K562 (cell line): ENCODE results near the gene SCYL1. TPM values are rescaled to one million over a fixed set of nuclear protein-coding genes. Genes with fewer than 3 reads are reported as not detected.

ENCODE experiments used
- ATAC-seq: fragments of 200-7000 bp; cut with Tn5 transposase; 3 replicates; pipeline ENCODE4 v1.9.1; 2020; ENCODE audit warnings: moderate library complexity
- BruUV-seq: library from RNA; stranded (reverse); fragments of 400-500 nt; replicated peaks from 2 replicates; lab custom pipeline; 2021; lab: Mats Ljungman, UMichigan
- CTCF ChIA-PET: fragments of 300-600 bp; formaldehyde crosslinking; extraction: SDS; loops from one replicate; lab custom pipeline; 2021; ENCODE audit warnings: low intra/inter-chr PET ratio; lab: Yijun Ruan, JAX
- POLR2A ChIA-PET: fragments of 300-600, 350-650 bp; sonication (Branson Sonifier 250); formaldehyde crosslinking; extraction: SDS; loops from one replicate; lab custom pipeline; 2021; ENCODE audit warnings: antibody characterized with exemption, inconsistent platforms; lab: Yijun Ruan, JAX
- DNase-seq, 4 experiments: peaks; one replicate each; pipeline versions ENCODE4 v3.0.0 to v3.0.0-alpha.2; 2011 to 2018; ENCODE audit warnings: low spot score in 3 of 4, mixed read lengths in 3 of 4; ENCODE audit errors: extremely low read depth in 1 of 4
- FAIRE-seq: peaks from 2 replicates; lab custom pipeline; 2011; peaks lifted over from hg19 to GRCh38; lab: Jason Lieb, UNC
- H2AFZ ChIP-seq: 2 replicates; pipeline ENCODE4 v1.6.0; 2011; ENCODE audit warnings: low read depth, low read length, control low read depth, inconsistent platforms
- H3K27ac ChIP-seq: fragments of 200-600 bp; 3 replicates; pipeline ENCODE4 v1.8.0; 2011; ENCODE audit warnings: low read depth, mild to moderate bottlenecking, control low read depth, inconsistent platforms, low read length, moderate library complexity, mixed read lengths; ENCODE audit errors: extremely low read depth
- H3K27me3 ChIP-seq, 2 experiments: fragments of 300-600 bp in 1 of 2; 2 replicates in 1 of 2; 3 replicates in 1 of 2; pipeline versions ENCODE4 v1.6.0 to v1.8.0; 2011; ENCODE audit warnings: inconsistent platforms in 2 of 2, low read length in 2 of 2, mild to moderate bottlenecking in 1 of 2, mixed read lengths in 1 of 2, moderate library complexity in 1 of 2; ENCODE audit not compliant: control insufficient read depth in 2 of 2, insufficient read depth in 2 of 2
- H3K36me3 ChIP-seq: fragments of 300-600 bp; 3 replicates; pipeline ENCODE4 v1.8.0; 2011; ENCODE audit warnings: mild to moderate bottlenecking, low read length, inconsistent platforms; ENCODE audit not compliant: control insufficient read depth, insufficient read depth
- H3K4me1 ChIP-seq, 2 experiments: fragments of 200-600 bp in 1 of 2; replicated peaks in 1 of 2; 2 replicates in 1 of 2; 3 replicates in 1 of 2; pipeline versions ENCODE4 v1.5.1 to v1.8.0; 2011; ENCODE audit warnings: inconsistent platforms in 2 of 2, low read length in 2 of 2, mild to moderate bottlenecking in 1 of 2, mixed read lengths in 1 of 2, moderate library complexity in 1 of 2; ENCODE audit not compliant: control insufficient read depth in 2 of 2, insufficient read depth in 2 of 2
- H3K4me2 ChIP-seq: 2 replicates; pipeline ENCODE4 v1.6.1; 2011; ENCODE audit warnings: low read length, control low read depth, inconsistent platforms, mixed read lengths; ENCODE audit not compliant: insufficient read depth
- H3K4me3 ChIP-seq: fragments of 200-600 bp; sonication (generic), shearing (Covaris generic); 2 replicates; pipeline ENCODE4 v1.5.1; 2016; ENCODE audit warnings: control low read depth, inconsistent platforms
- H3K79me2 ChIP-seq: fragments of 200-600 bp; 3 replicates; pipeline ENCODE4 v1.8.0; 2011; ENCODE audit warnings: low read length, inconsistent platforms; ENCODE audit not compliant: control insufficient read depth, insufficient read depth
- H3K9ac ChIP-seq, 2 experiments: 2 replicates each; pipeline versions ENCODE4 v1.6.0 to v1.6.1; 2011; ENCODE audit warnings: low read depth in 2 of 2, low read length in 2 of 2, control low read depth in 1 of 2, inconsistent platforms in 1 of 2, mild to moderate bottlenecking in 1 of 2, mixed read lengths in 1 of 2; ENCODE audit not compliant: insufficient read depth in 1 of 2
- H3K9me1 ChIP-seq: one replicate; pipeline ENCODE4 v1.6.0; 2011; ENCODE audit warnings: inconsistent platforms, mild to moderate bottlenecking, low read length, moderate library complexity; ENCODE audit not compliant: control insufficient read depth, insufficient read depth
- H3K9me3 ChIP-seq: replicated peaks from 2 replicates; pipeline ENCODE4 v1.5.1; 2011; ENCODE audit warnings: low read depth, low read length, inconsistent platforms; ENCODE audit not compliant: control insufficient read depth, insufficient read depth
- H4K20me1 ChIP-seq: replicated peaks from 2 replicates; pipeline ENCODE4 v1.6.1; 2011; ENCODE audit warnings: low read length, inconsistent platforms, mixed read lengths; ENCODE audit not compliant: control insufficient read depth, insufficient read depth
- BHLHE40 ChIP-seq: IDR thresholded peaks from 2 replicates; pipeline ENCODE4 v1.6.1; 2011; ENCODE audit warnings: low read length, improper control_type of control experiment
- CBFA2T2 ChIP-seq: fragments of 450-650 bp; conservative IDR thresholded peaks from 2 replicates; pipeline ENCODE4 v1.6.1; 2017; ENCODE audit warnings: mild to moderate bottlenecking
- CC2D1A ChIP-seq: fragments of 450-650 bp; IDR thresholded peaks from 2 replicates; pipeline ENCODE4 v1.6.1; 2017; ENCODE audit warnings: mild to moderate bottlenecking
- DDX20 ChIP-seq: fragments of 450-650 bp; IDR thresholded peaks from 2 replicates; pipeline ENCODE4 v1.6.1; 2016; ENCODE audit warnings: missing genetic modification characterization, low read depth, mild to moderate bottlenecking, missing compliant biosample characterization, moderate library complexity
- ETV5 ChIP-seq: sonication (generic); formaldehyde crosslinking; IDR thresholded peaks from 2 replicates; pipeline ENCODE4 v1.4.0; 2020; ENCODE audit warnings: low read depth, mild to moderate bottlenecking, missing genetic modification reagents
- HNRNPLL ChIP-seq: fragments of 200-400 bp; formaldehyde crosslinking; IDR thresholded peaks from 2 replicates; pipeline ENCODE4 v1.6.1; 2017; ENCODE audit warnings: low read length, low read depth, mild to moderate bottlenecking; ENCODE audit not compliant: poor library complexity, severe bottlenecking
- MCM3 ChIP-seq: fragments of 450-650 bp; IDR thresholded peaks from 2 replicates; pipeline ENCODE4 v1.6.1; 2016
- MNT ChIP-seq, 2 experiments: fragments of 450-650 bp; conservative IDR thresholded peaks; 2 replicates each; pipeline ENCODE4 v1.6.1; 2017; ENCODE audit warnings: mild to moderate bottlenecking in 2 of 2, moderate library complexity in 2 of 2
- NRF1 ChIP-seq, 2 experiments: fragments of 450-650 bp; IDR thresholded peaks in 1 of 2; conservative IDR thresholded peaks in 1 of 2; 2 replicates each; pipeline ENCODE4 v1.6.1; 2014; ENCODE audit warnings: mild to moderate bottlenecking in 2 of 2
- RHOXF2B ChIP-seq: fragments of 250-450 bp; sonication (Bioruptor Pico); conservative IDR thresholded peaks from 2 replicates; pipeline ENCODE4 v1.5.1; 2021
- SREBF2 ChIP-seq: sonication (generic); formaldehyde crosslinking; IDR thresholded peaks from 2 replicates; pipeline ENCODE4 v1.4.0; 2020; ENCODE audit warnings: mild to moderate bottlenecking, missing genetic modification reagents
- SRF ChIP-seq, 2 experiments: fragments of 250-450, 450-650 bp in 1 of 2; sonication (Bioruptor Pico) in 1 of 2; sonication (generic) in 1 of 2; formaldehyde crosslinking; IDR thresholded peaks; 2 replicates each; pipeline versions ENCODE4 v1.5.0 to v1.5.1; 2020 to 2022; ENCODE audit warnings: mild to moderate bottlenecking in 1 of 2, missing genetic modification reagents in 1 of 2
- SUPT5H ChIP-seq: fragments of 450-650 bp; IDR thresholded peaks from 2 replicates; pipeline ENCODE4 v1.6.1; 2016
- TBL1XR1 ChIP-seq, 2 experiments: IDR thresholded peaks; 2 replicates each; pipeline ENCODE4 v1.6.1; 2012; ENCODE audit warnings: improper control_type of control experiment in 2 of 2, low read length in 2 of 2, mild to moderate bottlenecking in 1 of 2
- ZNF184 ChIP-seq: sonication (generic); formaldehyde crosslinking; IDR thresholded peaks from 2 replicates; pipeline ENCODE4 v1.5.0; 2020; ENCODE audit warnings: missing genetic modification reagents
- ZNF436 ChIP-seq: fragments of 250-450, 450-650 bp; sonication (Bioruptor Pico); formaldehyde crosslinking; IDR thresholded peaks from 2 replicates; pipeline ENCODE4 v1.7.0; 2020; ENCODE audit warnings: mild to moderate bottlenecking
- ZNF583 ChIP-seq: fragments of 250-450 bp; sonication (Bioruptor Pico); IDR thresholded peaks from 2 replicates; pipeline ENCODE4 v1.4.0; 2020
- ZNF780A ChIP-seq: fragments of 250-450 bp; sonication (Bioruptor Pico); IDR thresholded peaks from 2 replicates; pipeline ENCODE4 v1.5.0; 2021; ENCODE audit warnings: mild to moderate bottlenecking
- ZZZ3 ChIP-seq: fragments of 450-650 bp; IDR thresholded peaks from 2 replicates; pipeline ENCODE4 v1.6.1; 2016; ENCODE audit warnings: antibody characterized with exemption, mild to moderate bottlenecking, moderate library complexity
- WGBS: fragments of 100-300 bp; shearing (Covaris generic); methylation state at CpG from one replicate; pipeline ENCODE4 v1.1.6; 2016; ENCODE audit warnings: low coverage, mixed read lengths; ENCODE audit not compliant: insufficient coverage; ENCODE audit errors: missing lambda C conversion rate; 5-methylcytosine and 5-hydroxymethylcytosine counted together
- in situ Hi-C: fragments of 300-500 bp; cut with MboI; formaldehyde crosslinking; loops from 4 replicates; pipeline ENCODE4 v1.15.0; 2018; ENCODE audit warnings: inconsistent platforms, mixed read lengths
- intact Hi-C: fragments of 100-400 bp; cut with micrococcal nuclease; formaldehyde crosslinking; loops from 2 replicates; pipeline ENCODE4 v1.14.2; 2022
- polyA plus RNA-seq, 8 experiments: library from polyadenylated mRNA; depleted of rRNA in 4 of 8; stranded (reverse) in 5 of 8; unstranded in 3 of 8; fragments of >200 nt; fragmentation: Nextera tagmentation in 2 of 8; fragmentation: Illumina TruSeq in 1 of 8; extraction: Ambion mirVana in 2 of 8; extraction: Trizol in 1 of 8; gene quantifications; 2 replicates each; pipeline versions ENCODE4 v1.2.1 to v1.2.3, GENCODE V29; 2011 to 2014; ENCODE audit warnings: inconsistent platforms in 1 of 8, missing spikeins in 1 of 8
- total RNA-seq, 7 experiments: library from RNA; depleted of rRNA in 6 of 7; stranded (reverse); fragments of >200 nt in 6 of 7; fragmentation: Illumina TruSeq in 2 of 7; extraction: Trizol in 2 of 7; gene quantifications; 2 replicates each; pipeline versions ENCODE4 v1.2.1 to v1.2.3, GENCODE V29; 2011 to 2021; ENCODE audit warnings: low replicate concordance in 1 of 7
- TF ChIP-seq, protein P1 (sequence below), 2 experiments: fragments of 450-650 bp; IDR thresholded peaks; 2 replicates each; pipeline ENCODE4 v1.6.1; 2016
- TF ChIP-seq, protein P2 (sequence below): fragments of 250-450 bp; sonication (Bioruptor Pico); IDR thresholded peaks from 2 replicates; pipeline ENCODE4 v1.9.0; 2021; ENCODE audit warnings: mild to moderate bottlenecking

Gene SCYL1
- total and polyA plus RNA-seq, 9 of the 15 experiments (the other 6 are each of a cell fraction or from before 2014, with no cell fraction given): 1.9 to 145 (median 57.6) TPM

DNA sequence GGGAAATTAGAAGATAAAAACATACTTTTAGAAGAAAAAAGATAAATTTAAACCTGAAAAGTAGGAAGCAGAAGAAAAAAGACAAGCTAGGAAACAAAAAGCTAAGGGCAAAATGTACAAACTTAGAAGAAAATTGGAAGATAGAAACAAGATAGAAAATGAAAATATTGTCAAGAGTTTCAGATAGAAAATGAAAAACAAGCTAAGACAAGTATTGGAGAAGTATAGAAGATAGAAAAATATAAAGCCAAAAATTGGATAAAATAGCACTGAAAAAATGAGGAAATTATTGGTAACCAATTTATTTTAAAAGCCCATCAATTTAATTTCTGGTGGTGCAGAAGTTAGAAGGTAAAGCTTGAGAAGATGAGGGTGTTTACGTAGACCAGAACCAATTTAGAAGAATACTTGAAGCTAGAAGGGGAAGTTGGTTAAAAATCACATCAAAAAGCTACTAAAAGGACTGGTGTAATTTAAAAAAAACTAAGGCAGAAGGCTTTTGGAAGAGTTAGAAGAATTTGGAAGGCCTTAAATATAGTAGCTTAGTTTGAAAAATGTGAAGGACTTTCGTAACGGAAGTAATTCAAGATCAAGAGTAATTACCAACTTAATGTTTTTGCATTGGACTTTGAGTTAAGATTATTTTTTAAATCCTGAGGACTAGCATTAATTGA is 25.0 kb upstream of the SCYL1 start:
- Histone ChIP-seq H3K79me2 (peaks cover 95% of the 10 kb centered on the region), H3K4me3 (peak overlapping the region; percentile 84), H3K27ac (peak overlapping the region; percentile 99), H3K4me2 (peak overlapping the region; percentile 94), H4K20me1 (peaks cover 57% of the 10 kb centered on the region), H3K9me3 (no peaks in the 10 kb centered on the region), H3K9me1 (no peaks in the 10 kb centered on the region), H2AFZ (no peak overlapping the region), H3K27me3 (no peaks in the 10 kb centered on the region), H3K36me3 (peaks cover 58% of the 10 kb centered on the region), H3K4me1 (peaks cover 14 to 15% of the 10 kb centered on the region in 2 experiments; a peak in 3 of 5 replicates), H3K9ac (peak overlapping the region; percentile 100)
- no peak for DNase-seq
- no peak for FAIRE-seq
- no TSS peak for BruUV-seq
- ChIA-PET CTCF (no interaction called here), POLR2A (interaction anchor here (0.6 to 27.6 kb wide), 101 partner anchors 9 to 1196 kb away, joined by 3 to 2118 read pairs (median 6); partner anchors contain the start of genes CAPN1, CCDC85B, CDC42EP2 and DPF2)
- in situ Hi-C loops (no loop called here), intact Hi-C loops (no loop called here)
- no peak for ATAC-seq
- WGBS: 0% methylated on average over 3 of the region's 3 CpGs
- TF ChIP-seq, protein P1, sequence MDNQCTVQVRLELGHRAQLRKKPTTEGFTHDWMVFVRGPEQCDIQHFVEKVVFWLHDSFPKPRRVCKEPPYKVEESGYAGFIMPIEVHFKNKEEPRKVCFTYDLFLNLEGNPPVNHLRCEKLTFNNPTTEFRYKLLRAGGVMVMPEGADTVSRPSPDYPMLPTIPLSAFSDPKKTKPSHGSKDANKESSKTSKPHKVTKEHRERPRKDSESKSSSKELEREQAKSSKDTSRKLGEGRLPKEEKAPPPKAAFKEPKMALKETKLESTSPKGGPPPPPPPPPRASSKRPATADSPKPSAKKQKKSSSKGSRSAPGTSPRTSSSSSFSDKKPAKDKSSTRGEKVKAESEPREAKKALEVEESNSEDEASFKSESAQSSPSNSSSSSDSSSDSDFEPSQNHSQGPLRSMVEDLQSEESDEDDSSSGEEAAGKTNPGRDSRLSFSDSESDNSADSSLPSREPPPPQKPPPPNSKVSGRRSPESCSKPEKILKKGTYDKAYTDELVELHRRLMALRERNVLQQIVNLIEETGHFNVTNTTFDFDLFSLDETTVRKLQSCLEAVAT (IDR thresholded peaks at IDR 0.05): peak; percentile 99; a peak in 3 of 4 replicates
- TF ChIP-seq, protein P2, sequence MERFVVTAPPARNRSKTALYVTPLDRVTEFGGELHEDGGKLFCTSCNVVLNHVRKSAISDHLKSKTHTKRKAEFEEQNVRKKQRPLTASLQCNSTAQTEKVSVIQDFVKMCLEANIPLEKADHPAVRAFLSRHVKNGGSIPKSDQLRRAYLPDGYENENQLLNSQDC (CRISPR knock-in tag): peak; percentile 82; the same call in 1 of the 2 replicates
- TF ChIP-seq ZNF184 (CRISPR knock-in tag) (no peak), ZNF780A (0 out of 2 replicates have a peak, but pooled peaks have one; percentile 4), ZNF436 (CRISPR knock-in tag) (peak; percentile 83), DDX20 (peak; percentile 31; the same call in 1 of the 2 replicates), SUPT5H (peak; percentile 91), CBFA2T2 (no peak), ZNF583 (CRISPR knock-in tag) (no peak), SREBF2 (no peak), TBL1XR1 (IDR thresholded peaks at IDR 0.05; ENCODE audit: low read length in 2 of 2) (peak in 1 of 2 experiments; percentile 54; a peak in 1 of 4 replicates), MCM3 (no peak), CC2D1A (0 out of 2 replicates have a peak, but pooled peaks have one; percentile 0), HNRNPLL (no peak), ETV5 (CRISPR knock-in tag) (no peak), ZZZ3 (no peak), NRF1 (conservative IDR thresholded peaks at IDR 0.05 in 1 of 2, IDR thresholded peaks at IDR 0.05 in 1 of 2) (no peak), BHLHE40 (no peak), MNT (conservative IDR thresholded peaks at IDR 0.05) (no peak; a peak in 1 of 4 replicates), RHOXF2B (CRISPR knock-in tag) (no peak), SRF (CRISPR knock-in tag; IDR thresholded peaks at IDR 0.05) (0 out of 4 replicates have a peak, but pooled peaks of 1 of the 2 experiments have one; percentile 32)
